HT1080 (cell line): ENCODE results near the gene LCK. TPM values are rescaled to one million over a fixed set of nuclear protein-coding genes. Genes with fewer than 3 reads are reported as not detected.

Experiments used
- DNase-seq: peaks from one replicate; pipeline ENCODE4 v3.0.0-alpha.2; 2015; ENCODE audit warnings: low read depth
- polyA plus RNA-seq, 2 experiments: library from polyadenylated mRNA; depleted of rRNA; stranded (reverse); fragments of >200 nt; gene quantifications; 2 replicates each; pipeline ENCODE4 v1.2.3, GENCODE V29; 2015
- total RNA-seq: library from RNA; depleted of rRNA; stranded (reverse); fragments of >200 nt; shearing (Covaris generic); gene quantifications from 2 replicates; pipeline ENCODE4 v1.2.3, GENCODE V29; 2014; rRNA removed

LCK gene
- total RNA-seq: 0.16 TPM in 1 of 2 replicates, not detected in the other
- 0.07 and 0.23 TPM in 2 replicates for polyA plus RNA-seq (2015; cell fraction: cytosol; rRNA removed)
- 0.15 and 0.16 TPM in 2 replicates for polyA plus RNA-seq (2015; cell fraction: nucleus; rRNA removed)

GRCh38 chr1:32250893-32251716 is at the start of gene LCK:
Gene LCK, plus strand, starts transcription at chr1:32251265. Its CDS starts 23,065 bp downstream, at chr1:32274330.
- DNase-seq: no peak

DNA sequence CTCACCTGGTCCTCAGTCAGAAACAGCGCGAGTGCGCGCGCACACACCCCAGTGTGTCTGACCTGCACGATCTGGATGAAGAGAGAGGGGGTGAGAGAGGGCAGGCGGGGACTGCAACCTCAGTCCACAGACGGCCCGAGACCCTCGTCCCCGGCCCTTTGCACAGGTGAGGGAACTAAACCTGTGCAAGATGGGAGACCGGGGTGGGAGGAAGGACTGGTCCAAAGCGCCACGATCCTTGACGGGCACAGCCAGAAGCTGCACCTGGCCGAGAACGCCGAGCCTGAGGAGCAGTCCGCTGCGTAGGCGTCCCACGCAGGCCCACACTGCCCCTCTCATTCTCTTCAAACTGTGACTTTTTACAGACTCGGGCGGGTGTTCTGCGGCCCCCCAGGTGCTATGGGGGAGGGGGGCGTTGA is 46.1 kb upstream of the LCK start:
- no peak for DNase-seq

DNA sequence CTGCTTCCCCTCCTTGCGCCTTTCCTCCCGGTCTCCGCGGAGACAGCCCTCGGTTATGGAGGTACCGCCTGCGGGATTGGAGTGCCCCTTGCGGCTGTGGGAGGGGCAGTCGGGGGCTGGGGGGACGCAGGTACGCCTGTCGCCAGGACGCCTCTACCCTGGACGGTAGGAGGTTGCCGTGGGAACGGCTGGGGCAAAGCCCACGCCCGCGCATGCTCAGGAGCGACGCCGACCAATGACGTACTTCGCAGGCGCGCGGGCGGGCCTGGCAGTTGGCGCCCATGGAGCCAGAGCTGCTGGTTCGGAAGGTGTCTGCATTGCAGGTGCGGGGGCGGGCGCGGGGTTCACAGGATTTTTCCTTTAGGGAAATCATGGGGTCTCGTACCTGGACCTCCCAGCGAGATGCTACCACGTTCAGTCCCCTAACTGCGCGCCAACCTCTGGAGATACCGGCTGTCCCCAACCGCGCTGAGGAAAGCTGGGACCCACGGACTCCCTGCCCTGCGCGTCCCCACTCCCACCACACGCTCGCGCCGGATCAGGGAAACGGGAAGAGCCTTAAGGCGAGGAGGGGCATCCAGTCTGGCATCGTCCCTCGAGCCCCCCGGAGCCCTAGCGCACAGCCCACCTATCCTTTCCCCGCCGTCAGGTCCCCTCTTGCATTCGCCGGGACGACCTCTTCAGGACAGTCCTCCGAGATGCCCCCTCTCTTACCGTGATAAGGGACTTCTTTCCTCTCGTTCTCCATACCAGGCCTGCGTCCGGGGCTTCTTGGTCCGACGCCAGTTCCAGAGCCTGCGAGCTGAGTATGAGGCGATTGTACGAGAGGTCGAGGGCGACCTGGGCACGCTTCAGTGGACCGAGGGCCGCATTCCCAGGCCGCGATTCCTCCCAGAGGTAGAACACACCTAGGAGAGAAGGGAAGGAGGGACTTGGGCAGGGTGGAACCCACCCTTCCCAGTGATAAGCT is 45.4 kb upstream of the LCK start, which contains the start of gene IQCC:
IQCC (plus strand) TSS at position 271 of the 970 bp plus-strand sequence; CDS start at position 282, 11 bp downstream.
- peak; percentile 73 for DNase-seq

GRCh38 chr1:32208469-32208868 is 42.6 kb upstream of the LCK start:
- DNase-seq: no peak

DNA sequence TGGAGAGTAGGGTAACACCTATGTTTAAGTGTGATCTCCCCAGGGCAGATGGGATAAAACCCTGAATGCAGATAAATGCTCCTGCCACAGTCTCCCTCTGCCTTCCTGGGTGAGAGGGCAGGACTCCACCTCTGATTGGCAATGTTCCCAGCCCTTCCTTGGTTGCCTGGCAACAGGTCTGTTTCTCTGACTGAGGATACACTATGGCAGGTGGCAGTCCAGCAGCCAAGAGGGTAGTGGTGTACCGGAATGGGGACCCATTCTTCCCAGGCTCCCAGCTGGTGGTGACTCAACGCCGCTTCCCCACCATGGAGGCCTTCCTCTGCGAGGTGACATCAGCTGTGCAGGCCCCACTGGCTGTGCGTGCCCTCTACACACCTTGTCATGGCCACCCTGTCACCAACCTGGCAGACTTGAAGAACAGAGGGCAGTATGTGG is 42.2 kb upstream of the LCK start, which contains the start of gene DCDC2B:
DCDC2B (plus strand) TSS at position 199 of the 438 bp plus-strand sequence; CDS start at position 204, 5 bp downstream.
- DNase-seq: peak; percentile 65

- DNase-seq: peak; percentile 65
Measured at GRCh38 chr1:32215629-32216480, 35.2 kb upstream of the LCK start.

GRCh38 chr1:32216566-32216965 is 34.5 kb upstream of the LCK start:
- no peak for DNase-seq

DNA sequence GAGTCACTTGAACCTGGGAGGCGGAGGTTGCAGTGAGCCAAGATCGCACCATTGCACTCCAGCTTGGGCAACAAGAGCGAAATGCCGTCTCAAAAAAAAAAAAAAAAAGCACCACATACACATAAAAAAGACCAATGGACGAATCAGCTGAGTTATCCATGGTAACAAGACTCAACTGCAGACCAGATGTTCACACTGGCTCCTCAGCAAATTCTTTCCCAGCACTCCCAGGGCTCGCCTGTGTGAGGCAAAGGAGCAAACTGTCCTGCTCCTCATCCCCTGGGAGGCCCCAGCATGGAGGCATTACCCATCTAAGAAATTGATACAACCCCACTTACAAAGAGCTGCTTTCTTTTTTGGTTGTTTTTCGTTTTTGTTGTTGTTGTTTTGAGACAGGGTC is 32.0 kb upstream of the LCK start:
- no peak for DNase-seq

GRCh38 chr1:32220746-32221580 is 30.1 kb upstream of the LCK start:
- DNase-seq: no peak

GRCh38 chr1:32221581-32221979 is 29.5 kb upstream of the LCK start:
- no peak for DNase-seq

DNA sequence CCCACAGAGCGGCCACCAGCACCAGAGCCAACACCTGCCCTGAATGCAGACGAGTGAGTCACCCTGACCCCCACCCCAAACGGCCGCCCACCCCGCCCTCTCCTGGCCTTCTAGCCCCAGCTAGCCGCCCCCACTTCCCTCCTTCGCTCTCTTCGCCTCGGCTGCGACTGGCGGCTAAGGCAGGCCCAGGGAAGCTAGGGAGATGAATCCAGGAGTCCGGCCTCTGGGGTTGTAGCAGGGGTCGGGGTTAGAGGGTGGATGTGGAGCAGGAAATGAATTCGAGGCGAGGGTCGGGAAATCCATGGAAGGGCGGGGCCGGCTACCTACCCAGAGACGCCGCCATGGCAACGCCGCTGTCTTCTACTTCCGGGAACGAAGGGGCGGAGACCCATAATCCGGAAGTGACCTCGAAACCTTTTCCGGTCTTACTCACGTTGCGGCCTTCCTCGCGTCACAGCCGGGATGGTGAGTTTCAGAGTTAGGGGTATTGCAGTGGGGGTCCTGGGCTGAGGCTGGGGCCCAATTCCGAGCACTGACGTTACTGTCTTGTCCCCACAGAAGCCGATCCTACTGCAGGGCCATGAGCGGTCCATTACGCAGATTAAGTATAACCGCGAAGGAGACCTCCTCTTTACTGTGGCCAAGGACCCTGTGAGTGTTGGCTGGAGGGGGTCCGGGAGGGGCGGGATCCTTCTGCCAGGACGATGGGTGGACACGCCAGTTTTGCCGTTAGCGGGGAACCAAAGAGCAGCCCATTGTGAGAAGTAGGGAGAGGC is 28.9 kb upstream of the LCK start, which contains the start of the genes EIF3I and TMEM234:
EIF3I (plus strand) TSS at position 428 of the 776 bp plus-strand sequence; CDS start at position 463, 35 bp downstream.
TMEM234 (minus strand) TSS at position 374 of the 776 bp plus-strand sequence; CDS start at position 343, 31 bp downstream.
- peak; percentile 87 for DNase-seq

GRCh38 chr1:32223683-32224082 is 27.4 kb upstream of the LCK start:
- DNase-seq: no peak

GRCh38 chr1:32224285-32224684 is 26.8 kb upstream of the LCK start:
- no peak for DNase-seq

- no peak for DNase-seq
Measured at GRCh38 chr1:32228771-32229170, 22.3 kb upstream of the LCK start.

DNA sequence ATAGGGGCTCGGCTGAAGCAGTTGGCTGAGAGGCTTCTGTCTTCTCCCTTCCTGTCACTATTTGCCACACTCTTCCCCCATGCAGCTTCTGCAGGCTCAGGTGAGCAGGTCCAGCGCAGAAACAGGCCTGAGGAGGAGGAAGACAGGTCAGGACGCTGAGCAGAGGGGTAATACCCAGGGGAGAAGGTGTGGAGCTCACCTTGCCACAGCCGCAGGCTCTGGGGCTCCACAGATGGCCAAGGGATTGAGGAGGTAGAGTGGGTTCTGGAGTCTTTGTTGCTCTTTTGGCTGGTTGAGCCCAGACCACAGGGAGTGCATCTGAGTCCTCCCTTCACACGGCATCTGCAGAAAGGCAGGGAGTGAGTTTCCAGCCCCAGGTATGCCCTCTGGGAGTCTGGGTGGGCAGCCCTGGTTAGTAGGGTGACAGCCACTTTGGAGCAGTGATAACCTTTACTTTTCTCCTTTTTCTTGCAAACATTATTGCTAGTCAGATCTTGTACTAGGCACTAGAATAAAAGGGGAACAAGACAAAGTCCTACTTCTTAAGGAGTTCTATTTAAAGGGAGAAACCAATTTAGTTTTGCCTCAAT is 19.1 kb upstream of the LCK start:
- no peak for DNase-seq

DNA sequence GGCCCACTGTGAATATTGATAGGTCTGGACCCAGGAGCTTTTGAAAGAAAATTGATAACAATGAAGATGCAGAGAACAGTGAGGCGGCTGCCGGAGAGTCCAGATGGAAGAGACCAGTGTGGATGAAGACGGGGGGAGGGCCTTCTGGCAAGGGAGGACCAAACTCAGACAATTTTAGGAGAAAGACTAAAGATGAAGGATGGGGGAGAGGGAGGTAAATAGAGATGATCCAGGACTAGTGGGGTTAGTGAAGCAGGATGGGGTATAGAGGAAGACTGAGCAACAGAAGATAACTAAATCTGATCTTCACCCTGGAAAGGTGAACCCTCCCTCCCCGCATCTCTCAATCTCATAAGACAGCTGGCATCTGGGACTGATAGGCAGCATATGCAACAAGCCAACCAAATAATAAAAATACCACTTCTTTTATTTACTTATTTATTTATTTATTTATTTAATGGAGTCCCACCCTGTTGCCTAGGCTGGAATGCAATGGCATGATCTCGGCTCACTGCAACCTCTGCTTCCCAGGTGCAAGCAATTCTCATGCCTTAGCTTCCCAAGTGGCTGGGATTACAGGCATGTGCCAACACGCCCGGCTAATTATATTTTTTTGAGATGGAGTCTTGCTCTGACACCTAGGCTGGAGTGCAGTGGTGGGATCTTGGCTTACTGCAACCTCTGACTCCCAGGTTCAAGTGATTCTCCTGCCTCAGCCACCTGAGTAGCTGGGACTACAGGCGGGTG is 18.3 kb upstream of the LCK start:
- DNase-seq: no peak

DNA sequence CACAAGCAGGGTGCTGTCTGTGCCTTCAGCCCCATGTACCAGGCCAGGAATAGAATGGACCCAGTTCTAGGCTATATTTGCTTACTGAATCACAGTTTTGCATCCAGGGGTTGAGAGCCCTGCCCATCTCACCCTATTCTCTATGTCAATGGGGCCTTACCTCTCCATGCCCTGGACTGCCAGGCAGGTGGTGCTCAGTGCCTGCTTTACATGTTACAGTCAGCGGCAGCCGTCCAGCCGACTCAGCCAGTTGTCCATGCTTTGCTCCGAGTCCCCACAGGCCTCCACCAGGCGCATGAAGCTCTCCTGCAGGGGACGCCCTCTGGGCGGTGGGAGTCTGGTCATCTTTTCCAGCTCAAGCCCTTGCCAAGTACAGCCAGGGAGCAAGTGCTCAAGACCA is 16.3 kb upstream of the LCK start:
- no peak for DNase-seq
